Stimulated activated CD8-positive, alpha-beta memory T cell treated with anti-CD3 and anti-CD28 coated beads, Interleukin-7, amount 100 ng/mL, for 4 hours (primary cell): ENCODE measurements around the gene TP63.
"Not testable (repeated sequence)": the region's sequence is repeated elsewhere in the genome, so short reads cannot be mapped to it uniquely, and the experiment has no call there.

Experiments
- DNase-seq, 2 donors: peaks; one replicate each; pipeline ENCODE4 v3.0.0-alpha.2; 2020; ENCODE audit warnings: low read depth in 2 of 2

The TP63 gene

DNA sequence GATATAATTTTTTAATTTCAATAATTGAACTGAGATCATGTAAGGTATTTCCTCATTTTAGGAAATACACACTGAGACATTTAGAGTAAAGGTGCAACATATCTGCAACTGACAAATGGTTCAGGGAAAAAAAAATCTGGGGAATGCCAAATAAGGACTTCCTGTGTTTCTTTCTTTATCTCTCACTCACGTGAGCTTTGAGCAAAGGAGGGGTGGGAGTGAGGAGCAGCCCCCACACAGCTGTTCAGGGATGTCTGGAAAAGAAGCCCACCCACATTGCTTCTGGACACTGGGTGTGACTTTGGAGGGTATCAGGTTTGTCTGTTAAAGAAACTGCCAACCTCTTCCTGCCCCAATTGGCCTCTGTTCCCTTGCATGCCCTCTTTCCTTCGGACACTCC, 5.6 kb upstream of the TP63 start:
- DNase-seq: no peak

DNA sequence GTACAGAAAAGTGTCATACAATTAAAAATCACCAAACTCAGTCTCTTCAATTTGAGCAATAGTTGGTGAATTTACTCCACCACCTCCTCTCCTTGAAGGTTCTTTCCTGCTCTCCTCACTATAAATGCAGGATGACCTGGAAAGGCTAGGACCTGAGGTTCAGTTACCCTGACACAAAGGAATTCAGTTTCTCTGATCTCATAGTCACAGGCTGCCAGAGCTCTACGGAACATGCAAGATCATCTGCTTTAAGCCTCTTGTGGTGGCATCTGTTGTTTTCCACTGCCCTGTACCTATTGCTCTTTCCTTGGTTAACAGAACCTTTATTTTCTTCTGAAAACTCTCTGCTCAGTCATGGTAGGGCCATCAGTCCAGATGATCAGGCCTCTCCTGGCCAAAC, 4.9 kb upstream of the TP63 start:
- DNase-seq: no peak

DNA sequence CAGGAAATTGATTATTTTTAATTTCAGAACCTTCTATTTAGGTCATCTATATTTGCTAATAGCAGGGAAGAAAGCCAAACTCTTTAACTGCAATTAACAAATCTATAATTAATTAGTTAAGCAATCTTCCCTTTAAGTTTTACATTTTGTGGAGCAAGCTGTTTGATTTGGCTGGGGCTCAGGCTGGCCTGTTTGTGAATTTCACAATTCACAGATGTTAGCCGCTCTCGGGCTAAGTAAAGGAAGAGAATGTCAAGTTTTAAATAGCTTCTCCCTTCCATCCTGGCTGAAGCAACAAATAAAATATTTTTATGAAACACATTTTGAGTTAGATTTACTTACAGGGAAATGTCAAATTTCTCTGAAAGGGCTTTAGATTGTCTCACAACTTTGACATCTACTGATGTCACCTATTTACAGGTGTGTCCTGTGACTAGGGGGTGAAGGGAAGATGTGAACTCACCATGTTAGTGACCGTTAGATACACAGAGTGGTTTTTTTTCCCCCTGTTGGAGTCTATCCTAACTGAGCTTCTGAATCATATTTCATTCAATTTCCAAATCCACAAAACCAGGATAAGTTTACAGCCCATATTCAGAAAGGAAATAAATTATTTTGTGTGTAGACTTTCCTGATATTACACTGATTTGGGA, 1.3 kb upstream of the TP63 start:
- no peak for DNase-seq

DNA sequence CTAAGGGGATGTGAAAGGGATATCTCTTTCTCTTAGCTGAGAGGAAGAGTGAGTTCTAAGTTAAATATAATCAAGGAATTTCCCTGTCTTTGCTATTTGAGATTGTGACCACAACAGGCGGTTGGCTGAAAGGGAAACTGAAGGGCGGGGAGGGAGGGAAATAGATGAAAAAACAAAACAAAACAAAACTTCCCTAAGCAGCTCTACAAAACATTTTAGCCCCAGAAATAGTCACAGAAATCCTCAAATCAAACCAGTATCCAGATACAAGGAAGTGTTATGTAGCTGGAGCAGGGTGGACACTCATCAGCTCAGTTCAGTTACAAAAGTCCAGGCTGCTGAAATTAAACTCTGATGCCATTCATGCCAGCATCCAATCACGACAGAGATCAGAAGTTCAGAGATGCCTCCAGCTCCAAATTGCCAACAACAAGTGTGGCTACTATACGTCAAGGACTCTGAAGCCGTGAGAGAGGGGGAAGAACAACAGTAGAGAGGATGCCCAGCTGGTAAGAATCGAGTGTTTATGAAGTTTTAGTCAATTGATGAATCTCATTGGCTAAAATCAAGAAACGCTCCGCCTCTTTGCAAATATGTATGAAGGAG, 319 bp upstream of the TP63 start:
- no peak for DNase-seq

DNA sequence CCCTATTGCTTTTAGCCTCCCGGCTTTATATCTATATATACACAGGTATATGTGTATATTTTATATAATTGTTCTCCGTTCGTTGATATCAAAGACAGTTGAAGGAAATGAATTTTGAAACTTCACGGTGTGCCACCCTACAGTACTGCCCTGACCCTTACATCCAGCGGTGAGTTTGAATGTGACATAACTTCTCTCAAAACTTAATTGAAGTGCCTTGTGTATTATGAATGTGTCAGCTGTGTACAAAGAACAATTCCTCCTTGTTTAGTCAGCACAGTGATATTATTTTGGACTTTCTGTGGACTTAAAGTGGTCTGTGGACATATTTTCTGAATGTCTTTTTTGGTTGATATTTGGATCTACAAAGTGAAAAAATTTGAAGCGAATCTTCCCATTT, 220 bp downstream of the TP63 start:
- DNase-seq: no peak

DNA sequence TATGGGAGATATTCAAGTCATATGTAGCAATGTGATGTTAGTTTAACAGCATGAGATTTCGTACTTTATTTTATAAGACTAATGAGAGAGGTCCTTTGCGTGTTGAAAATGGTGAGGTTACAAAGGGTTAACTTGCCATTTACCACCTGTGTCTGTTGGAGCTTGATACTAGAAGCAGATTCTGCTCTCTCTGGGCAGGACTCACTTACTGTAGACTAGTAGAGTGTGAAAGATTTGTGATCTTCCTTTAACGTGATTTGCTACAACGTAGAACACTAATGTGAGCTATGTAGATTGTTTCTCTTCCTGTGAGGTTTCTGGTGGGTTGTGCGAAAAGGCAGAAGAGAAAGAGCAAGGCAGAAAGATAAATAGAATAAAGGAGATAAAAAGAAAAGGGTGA, 1.1 kb downstream of the TP63 start:
- no peak for DNase-seq

DNA sequence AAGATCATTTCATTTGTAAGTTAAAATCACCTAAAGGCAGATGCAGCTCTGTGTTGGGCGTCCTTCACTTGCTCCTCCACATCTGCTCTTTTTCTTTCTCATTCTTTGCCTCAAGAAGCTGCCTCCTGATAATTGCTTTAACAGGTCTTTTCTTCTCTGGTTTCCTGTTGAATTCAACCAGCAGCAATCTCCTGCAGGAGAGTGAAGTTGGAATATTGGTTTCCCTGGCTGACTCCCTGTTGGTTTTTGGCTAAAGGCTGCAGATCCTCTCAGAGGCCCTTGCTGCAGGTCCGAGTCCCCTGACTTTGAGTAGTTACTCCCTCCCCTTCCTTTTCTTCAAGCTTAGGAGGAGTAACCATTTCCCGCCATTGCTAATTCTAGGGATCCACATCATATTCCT, 4.2 kb downstream of the TP63 start:
- DNase-seq: no peak

DNA sequence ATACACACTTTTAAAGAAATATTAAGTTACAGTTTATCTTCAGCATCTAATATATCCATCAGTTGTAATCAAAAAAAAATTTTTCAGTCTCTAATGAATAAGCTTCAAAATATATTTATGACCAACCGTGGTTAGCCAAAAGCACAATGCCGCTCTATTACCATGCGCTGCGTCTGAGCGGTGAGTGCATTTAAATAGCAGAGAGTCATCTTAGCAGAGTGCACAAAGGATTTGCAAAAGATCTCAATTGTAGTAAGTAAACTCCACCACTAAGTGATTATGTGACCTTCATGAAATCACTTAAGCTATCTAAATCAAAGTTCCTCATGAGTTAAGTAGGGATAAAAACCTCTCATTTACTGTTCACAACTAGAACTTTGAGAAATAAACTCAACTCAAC, 4.9 kb downstream of the TP63 start:
- DNase-seq: no peak

DNA sequence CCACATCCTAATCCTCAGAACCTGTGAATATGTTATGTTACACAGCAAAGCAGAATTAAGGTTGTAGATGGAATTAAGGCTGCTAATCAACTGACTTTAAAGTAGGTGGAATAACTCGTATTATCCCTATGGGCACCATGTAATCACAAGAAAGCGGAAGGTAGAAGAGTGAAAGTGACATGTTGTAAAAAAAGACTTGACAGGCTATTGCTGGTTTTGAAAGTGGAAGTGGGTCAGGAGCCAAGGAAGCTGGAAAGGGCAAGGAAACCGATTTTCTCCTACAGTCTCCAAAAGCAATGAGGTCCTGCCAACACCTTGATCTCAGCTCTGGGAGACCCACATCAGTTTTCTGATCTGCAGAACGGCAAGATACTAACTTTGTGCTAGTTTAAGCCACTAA, 6.6 kb downstream of the TP63 start:
- DNase-seq: no peak

DNA sequence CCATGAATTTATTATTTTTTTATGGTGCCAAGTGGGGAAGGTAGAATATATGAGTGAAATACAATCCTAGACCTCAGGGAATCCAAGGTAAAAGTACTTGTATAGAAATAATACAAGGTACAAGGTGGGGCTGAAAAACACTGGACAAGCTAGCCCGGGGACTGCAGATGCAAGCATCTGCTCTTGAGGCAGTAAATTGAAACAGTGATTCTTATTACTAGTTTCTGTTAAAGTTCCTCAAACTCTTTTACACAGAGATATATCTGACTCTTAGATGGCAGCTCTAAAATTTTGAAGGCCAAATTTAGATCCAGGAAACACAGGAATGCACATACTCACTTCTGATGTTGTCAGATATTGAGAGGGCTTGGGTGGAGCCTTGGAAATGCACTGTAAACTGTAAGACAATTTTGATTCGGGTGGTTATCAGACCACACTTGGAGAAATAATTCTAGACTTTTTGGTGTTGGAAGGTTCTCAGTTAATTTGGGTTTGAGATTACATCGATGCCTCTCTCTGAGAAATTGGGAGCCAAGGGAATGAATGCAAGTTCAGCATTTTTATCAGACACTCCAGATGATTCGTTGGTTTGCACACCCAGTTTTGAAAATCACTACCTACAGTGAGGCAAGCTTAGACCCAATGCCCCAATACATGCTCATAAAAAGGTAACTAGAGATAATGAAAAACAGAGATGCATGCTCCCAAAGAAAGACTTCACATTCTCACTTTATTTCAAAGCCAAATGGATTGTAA, 7.3 kb downstream of the TP63 start:
- DNase-seq: no peak

DNA sequence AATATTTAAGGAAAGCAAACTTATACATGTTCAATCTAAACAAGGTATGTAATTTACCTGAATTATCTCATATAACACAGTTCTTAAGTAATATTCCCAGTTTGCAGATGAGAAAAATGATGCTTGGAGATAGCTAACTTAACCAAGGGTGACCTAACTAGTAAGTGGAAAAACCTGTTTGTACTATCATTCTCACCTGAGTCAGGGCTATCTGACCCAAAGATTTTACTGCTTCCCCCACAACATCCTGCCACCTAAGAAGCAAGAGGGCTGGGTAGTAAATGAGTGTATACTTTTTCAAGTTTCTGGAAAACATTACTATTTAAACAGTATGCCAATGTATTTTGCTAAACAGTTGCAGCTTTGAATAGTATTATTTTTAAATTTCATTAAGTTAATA, 10.6 kb downstream of the TP63 start:
- DNase-seq: no peak

DNA sequence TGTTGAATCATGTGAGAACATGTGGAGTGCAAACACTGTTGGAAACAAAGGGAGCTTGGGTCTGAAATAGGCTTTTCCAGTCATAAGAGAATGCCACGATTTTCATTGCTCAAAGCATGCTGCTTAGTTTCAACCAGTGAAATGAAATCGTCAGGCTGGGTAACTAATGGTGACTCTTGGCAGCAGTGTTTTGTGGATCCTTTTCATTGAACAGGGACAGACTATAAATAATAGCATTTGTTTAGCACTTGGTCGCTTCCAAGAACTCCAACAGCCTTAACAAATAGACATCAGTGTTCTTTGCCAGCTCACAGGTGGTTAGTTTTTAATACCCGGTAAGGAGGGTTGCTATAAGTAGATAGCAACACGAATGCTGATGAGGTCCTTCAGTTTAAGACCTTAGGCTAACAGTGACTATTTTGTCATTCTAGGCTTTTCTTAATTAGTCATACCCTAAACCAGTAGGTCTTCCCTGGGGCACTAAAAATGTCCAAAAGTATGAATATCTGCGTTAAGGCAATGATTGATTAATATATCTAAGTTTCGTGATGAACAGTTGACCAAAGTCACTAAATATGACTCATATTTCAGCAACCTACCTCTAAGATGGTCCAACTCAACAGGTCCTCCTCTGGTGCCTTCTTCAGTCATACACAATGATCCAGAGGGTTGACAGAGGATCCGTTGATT, 15.8 kb downstream of the TP63 start:
- no peak for DNase-seq

DNA sequence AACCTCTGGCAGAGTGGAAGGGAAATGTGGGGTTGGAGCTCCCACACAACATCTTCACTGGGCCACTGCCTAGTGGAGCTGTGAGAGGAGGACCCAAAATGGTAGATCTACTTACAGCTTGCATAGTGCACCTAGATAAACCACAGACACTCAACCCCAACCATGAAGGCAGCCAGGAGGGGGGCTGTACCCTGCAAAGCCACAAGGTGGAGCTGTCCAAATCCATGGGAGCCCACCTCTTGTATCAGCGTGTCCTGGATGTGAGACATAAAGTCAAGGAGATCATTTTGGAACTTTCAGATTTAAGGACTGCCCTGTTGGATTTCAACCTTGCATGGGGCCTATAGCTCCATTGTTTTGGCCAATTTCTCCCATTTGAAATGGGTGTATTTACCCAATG, 20.9 kb downstream of the TP63 start:
- no peak for DNase-seq

DNA sequence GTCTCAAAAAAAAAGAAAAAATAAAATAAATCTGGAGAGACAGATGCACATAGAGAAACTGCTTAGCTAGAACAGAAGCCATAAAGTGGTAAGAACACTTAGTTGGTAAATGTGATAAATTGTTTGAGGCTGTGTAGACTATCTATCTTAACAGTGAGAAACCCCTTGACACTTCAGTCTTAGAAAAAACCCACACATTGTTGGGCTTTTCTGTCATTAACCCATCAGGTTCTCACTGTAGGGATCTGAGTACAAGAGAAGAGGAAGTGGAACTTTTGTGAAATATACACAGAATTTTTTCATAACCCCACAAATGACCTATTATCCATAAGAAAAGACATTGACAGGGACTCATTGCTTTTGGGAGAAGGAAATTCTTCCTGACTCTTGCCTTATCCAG, 24.4 kb downstream of the TP63 start:
- DNase-seq: no peak

DNA sequence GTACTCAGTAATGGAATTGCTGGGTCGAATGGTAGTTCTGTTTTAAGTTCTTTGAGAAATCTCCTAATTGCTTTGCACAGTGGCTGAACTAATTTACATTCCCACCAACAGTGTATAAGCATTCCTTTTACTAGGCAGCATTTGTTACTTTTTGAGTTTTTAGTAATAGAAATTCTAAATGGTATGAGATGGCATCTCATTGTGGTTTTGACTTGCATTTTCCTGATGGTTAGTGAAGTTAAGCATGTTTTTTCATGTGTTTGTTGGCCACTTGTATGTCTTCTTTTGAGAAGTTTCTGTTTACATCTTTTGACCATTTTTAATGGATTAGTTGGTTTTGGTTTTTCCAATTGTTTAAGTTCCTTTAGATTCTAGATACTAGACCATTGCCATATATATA, 28.4 kb downstream of the TP63 start:
- DNase-seq: no peak

DNA sequence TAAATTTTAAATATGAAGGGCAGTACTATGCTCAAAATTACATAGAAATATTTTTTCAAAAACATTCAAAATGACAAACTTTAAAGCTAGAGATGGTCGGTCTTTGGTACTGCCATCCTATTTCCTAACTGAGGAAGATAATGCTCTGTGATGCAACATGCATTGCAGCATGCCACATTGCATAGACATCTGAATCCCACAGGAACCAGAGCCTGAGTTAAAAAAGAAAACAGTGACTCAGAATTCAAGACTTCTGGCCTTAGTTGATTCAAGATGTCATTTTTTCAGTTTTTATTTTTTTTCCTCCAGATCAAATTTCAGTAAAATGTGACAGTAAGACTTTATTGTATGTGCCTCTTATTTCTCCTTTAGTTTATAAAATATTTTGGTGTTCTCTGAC, 33.1 kb downstream of the TP63 start:
- DNase-seq: no peak

DNA sequence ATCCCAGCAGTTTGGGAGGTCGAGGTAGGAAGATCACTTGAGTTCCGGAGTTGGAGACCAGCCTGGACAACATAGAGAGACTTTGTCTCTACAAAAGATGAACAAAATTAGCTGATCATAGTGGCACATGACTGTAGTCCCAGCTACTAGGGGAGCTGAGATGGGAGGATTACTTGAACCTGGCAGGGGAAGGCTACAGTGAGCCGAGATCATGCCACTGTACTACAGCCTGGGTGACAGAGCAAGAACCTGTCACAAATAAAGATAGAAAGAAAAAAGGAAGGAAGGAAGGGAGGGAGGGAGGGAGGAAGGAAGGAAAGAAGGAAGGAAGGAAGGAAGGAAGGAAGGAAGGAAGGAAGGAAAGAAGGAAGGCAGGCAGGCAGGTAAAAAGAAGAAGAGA, 41.2 kb downstream of the TP63 start:
- not testable (repeated sequence) for DNase-seq

DNA sequence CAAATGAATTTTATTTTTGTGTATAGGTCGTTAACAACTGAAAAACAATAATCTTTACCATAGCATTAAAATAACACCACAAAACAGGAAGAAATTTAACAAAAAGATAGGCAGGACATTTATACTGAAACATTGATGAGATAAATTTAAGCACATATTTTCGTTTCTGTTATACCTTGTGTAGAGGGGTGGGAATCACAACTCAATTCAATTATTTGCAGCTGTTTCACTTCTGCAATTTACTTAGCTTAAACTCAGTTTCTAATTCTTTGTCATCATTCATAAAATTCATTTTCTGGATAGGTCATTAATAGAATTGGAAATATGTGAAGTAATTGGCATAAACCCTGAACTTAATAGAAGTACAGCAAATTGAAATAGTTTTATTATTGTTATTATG, 42.3 kb downstream of the TP63 start:
- no peak for DNase-seq

DNA sequence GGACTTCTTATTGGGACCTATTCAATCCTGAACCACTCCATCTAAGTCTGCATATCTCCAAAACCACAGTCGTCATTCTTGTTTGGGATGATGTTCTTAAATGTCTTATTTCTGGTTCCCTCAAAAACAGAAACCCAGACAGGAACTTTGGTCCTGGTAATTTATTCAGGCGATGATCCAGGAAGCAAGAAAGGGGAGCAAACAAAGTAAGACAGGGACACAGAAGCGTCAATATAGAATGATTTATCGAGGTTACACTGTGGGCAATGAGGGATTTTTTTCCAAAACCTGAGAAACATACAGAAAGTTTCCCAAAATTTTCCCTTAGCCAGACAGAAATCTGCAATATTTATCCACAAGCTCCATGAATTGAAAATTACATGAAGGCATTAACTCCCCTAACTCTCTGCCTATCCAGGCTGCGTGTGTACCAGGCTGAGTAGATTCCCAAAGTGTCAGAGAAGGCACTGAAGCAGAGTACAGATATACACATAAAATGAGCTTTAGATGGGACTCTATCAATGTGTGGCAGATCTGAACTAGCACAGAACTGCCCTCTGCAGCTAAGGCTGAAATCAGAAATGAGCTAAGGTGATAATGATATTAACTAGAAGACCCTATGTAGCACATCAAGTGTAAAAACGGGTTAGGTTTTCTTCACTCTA, 43.2 kb downstream of the TP63 start:
- DNase-seq: no peak

DNA sequence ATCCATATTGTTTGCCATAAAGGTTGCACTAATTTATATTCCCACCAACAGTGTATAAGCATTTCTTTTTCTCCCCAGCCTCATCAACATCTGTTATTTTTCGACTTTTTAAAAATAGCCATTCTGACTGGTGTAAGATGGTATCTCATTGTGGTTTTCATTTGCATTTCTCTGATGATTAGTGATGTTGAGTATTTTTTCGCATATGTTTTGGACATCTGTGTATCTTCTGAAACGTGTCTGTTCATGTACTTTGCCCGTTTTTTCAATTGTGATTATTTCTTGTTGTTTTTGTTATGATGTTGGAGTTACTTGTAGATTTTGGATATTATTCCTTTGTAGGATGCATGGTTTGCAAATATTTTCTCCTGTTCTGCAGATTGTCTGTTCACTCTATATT, 46.5 kb downstream of the TP63 start:
- DNase-seq: no peak

DNA sequence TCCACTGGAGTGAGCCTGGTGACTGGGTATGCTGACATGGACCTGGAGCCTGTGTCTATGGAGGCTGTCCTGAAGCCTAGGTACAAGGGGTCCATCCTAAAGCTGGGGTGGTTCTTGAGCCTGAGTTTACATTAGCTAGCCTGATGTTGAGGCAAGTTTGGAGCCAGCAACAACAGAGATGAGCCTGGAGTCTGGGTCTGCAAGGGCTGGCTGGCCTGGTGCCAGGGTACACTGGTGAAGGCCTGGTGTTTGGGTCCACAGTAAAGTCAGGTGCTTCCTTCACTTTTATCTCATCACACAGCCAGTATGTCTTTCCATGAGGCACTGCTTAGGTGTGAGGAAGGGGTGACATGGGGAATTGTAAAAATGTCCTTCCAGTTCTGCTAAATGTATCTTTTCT, 49.5 kb downstream of the TP63 start:
- no peak for DNase-seq

DNA sequence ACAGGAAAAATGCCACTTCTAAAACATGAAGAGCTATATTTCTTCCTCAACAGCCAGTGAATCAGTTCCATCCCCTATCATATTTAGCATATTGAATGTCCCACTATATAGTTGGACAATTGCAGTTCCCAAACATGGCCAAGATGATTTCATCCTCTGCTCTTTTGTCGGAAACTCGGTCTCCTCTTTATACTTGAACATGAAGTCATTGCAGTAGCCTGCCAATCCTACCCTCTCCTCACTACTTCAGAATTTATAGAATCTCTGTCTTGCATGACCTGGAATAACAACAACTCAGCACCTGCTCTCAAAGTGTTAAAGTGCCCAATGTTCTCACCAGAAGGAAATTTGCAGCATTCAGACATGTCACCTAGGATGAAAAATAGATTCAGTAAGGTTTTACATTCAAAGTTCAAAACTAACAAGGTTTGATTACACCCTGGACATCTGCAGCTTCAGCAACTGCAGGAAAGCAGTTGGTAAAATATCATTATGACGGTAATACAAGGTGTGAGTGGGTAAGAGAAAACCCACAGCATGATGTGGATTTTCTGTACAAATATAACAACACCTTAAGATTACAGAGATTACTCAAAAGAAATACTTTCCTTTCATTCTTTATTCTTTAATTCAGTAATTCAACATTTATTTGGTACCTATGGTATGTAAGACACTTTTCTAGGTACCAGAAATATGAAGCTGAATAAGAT, 52.5 kb downstream of the TP63 start:
- DNase-seq: no peak
